GM13976 (cell line): ENCODE results near the gene TMEM248.
"Not testable (repeated sequence)": the region's sequence is repeated elsewhere in the genome, so short reads cannot be mapped to it uniquely, and the experiment has no call there.

ENCODE experiments used
- DNase-seq: peaks from one replicate; pipeline ENCODE4 v3.0.0; 2012; ENCODE audit warnings: low spot score
- in situ Hi-C: fragments of 300-500 bp; cut with MboI; formaldehyde crosslinking; loops from one replicate; pipeline ENCODE4 v1.12.0; 2022; ENCODE audit warnings: low sequenced_read_pairs, mixed read lengths, inconsistent platforms; ENCODE audit not compliant: unreplicated experiment
- TF ChIP-seq, protein P1 (sequence below): IDR thresholded peaks from 2 replicates; pipeline ENCODE4 v1.5.1; 2012; ENCODE audit warnings: borderline replicate concordance, mild to moderate bottlenecking; ENCODE audit not compliant: insufficient read depth; ENCODE audit errors: extremely low read depth, missing control alignments, control extremely low read depth

TMEM248 gene

DNA sequence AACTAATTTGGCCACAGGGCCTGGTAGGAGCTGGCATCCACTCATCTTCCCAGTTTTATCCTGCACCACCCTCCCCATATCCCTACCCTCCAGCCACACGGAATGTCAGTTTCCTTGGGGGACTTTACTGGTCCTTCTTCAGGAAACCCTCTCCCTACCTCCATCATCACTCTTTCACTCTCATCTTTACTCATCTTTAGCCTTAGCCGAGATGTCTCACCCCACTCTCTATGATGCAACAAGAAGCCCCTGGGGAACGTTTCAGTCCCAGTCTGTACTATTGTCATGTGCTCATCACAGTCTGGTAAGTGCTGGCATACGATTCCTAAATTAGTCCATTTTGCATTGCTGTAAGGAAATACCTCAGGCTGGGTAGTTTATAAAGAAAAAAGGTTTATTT, 34.9 kb upstream of the TMEM248 start:
- TF ChIP-seq, protein P1, sequence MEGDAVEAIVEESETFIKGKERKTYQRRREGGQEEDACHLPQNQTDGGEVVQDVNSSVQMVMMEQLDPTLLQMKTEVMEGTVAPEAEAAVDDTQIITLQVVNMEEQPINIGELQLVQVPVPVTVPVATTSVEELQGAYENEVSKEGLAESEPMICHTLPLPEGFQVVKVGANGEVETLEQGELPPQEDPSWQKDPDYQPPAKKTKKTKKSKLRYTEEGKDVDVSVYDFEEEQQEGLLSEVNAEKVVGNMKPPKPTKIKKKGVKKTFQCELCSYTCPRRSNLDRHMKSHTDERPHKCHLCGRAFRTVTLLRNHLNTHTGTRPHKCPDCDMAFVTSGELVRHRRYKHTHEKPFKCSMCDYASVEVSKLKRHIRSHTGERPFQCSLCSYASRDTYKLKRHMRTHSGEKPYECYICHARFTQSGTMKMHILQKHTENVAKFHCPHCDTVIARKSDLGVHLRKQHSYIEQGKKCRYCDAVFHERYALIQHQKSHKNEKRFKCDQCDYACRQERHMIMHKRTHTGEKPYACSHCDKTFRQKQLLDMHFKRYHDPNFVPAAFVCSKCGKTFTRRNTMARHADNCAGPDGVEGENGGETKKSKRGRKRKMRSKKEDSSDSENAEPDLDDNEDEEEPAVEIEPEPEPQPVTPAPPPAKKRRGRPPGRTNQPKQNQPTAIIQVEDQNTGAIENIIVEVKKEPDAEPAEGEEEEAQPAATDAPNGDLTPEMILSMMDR, result no peak
- in situ Hi-C loops, result no loop called here
- no peak for DNase-seq

DNA sequence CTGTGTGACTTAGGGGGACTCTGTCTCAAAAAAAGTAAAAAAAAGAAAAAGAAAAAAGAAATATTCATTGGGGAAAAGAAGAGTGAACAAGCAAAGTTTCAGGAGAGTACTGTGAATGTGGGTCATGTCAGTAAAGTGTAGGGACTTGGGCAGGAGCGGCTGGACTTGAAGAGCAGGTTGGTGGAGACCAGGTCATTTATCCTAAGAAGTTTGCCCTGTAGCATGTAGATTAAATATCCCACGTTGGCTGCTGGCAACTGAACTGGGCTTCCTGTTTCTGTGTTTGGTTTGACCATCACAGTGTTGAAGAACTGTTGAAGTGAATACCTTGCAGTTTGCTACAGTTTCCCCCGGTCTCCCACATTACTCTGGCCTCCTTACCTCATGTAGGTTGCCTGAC, 32.8 kb upstream of the TMEM248 start:
- in situ Hi-C loops, DNase-seq: not testable (repeated sequence)

DNA sequence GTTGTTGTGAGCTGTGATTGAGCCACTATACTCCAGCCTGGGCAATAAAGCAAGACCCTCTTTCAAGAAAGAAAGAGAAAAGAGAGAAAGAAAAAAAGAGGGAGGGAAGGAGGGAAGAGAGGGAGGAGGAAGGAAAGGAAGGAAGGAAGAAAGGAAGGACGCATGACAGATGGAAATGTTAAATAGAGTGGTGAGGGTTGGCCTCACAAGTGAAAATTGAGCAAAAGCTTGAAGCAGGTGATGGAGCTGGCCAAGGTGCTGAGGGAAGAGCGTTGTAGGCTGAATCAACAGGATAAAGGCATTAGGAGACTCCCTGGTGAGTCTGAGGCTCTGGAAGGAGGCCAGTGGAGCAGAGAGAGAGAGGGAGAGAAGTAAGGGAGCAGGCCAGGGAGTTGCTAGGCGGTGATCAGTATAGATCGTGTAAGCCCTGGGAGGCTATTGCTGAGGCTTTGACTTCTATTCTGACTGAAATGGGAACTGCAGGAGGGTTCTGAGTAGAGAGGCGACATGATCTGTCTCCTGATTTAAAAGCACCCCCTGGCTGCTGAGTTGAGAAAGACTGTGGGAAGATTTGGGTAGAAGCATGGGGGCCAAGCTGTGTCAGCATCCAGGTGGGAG, 26.5 kb upstream of the TMEM248 start:
- in situ Hi-C loops, result no loop called here
- TF ChIP-seq, protein P1, result peak; percentile 12
- no peak for DNase-seq

DNA sequence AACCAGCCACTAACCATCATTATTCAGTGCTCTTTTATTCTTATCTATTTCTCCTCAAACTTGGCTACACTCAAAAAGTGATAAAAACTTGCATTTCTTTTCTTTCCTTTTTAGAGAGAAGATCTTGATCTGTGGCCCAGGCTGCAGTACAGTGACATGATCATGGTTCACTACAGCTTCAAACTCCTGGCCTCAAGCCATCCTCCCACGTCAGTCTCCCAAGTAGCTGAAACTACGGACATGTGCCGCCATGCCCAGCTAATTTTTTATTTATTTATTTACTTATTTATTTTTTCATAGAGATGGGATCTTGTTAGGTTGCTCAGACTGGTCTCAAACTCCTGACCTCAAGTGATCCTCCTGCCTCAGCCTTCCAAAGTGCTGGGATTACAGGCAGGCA, 24.6 kb upstream of the TMEM248 start:
- TF ChIP-seq, protein P1, result no peak
- no peak for DNase-seq
- in situ Hi-C loops, result no loop called here

DNA sequence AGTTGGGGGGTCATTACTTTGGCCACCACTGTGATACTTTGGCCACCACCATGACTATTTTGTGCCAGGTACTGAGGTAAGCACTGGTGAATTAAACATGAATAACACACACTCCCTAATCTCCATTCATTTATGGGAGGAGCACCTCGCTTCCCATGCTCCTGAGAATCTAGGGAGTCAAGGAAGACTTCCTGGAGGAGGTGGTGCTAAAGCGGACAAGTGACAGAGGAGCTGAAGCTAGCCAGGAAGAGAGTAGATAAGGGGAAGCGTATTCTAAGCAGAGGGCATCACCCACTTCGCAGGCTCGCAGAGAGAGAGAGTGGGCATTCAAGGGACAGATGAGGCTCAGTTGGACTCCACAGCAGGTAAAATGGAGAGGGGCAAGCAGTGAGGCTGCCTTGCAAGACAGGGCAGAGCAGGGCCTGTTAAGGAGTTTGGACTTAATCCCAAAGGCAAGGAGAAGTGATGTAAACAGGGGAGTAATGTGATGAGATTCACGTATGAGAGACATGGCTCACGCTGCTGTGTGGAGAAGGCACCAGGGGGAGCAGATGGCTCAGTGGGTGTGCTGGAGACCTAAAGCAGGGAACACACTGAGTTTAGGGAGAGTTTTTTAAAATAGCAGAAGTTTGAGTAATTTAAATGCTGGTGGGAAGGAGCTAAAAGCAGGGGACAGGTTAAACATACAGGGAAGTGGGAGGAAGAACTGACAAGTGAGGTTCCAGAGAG, 21.3 kb upstream of the TMEM248 start:
- no peak for DNase-seq
- in situ Hi-C loops, result no loop called here
- TF ChIP-seq, protein P1, result no peak

DNA sequence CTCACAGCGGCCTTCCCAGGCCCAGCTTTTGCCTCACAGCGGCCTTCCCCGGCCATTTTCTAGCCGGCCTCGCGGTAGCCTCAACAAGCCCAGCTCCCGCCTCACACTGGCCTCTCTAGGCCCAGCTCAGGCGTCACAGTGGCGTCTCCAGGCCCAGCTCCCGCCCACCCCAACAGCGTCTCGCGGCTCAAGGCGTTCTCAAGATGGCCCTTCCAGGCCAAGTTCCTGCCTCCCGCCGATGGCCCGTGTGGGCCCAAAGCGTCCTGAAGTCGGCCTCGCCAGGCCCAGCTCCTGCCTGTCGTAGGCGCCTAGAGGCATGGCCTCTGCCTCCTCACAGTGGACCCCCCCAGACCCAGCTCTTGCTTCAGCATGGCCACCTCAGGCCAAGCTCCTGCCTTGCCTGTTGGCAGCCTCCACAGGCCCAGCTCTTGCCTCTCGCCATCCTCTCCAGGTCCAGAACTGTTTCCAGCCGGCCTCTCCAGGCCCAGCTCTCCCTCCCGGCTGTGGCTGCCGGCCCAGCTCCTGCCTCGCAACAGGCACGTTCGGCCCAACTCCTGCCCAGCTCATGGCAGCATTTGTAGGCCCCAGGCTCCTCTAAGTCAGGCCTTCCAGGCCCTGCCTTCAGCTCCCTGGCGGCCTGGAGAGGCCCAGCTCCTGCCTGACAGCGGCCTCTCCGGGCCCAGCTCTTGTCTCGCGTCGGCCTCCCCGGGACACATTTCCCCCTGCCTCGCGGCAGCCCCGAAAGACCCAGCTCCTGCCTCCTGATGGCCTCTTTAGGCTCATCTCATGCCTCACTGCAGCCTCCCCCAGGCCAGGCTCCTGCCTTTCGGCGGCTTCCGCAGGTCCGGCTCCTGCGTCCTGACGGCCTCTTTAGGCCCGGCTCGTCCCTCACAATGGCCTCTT, 18.8 kb upstream of the TMEM248 start:
- DNase-seq, result no peak
- TF ChIP-seq, protein P1, result no peak
- in situ Hi-C loops, result no loop called here

DNA sequence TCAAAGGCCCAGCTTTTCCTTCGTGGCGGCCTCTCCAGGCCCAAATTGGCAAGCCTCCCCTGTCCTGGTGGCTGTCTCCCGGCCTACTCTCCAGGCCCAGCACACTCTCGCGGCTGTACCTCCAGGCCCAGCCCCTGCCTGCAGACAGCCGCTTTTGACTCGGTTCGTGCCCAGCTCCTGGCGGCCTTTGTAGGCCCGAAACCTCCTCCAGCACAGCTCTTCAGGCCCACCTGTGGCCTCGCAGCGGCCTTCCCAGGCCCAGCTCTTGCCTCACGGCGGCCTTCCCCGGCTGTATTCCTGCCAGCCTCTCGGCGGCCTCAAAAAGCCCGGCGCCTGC, 18.2 kb upstream of the TMEM248 start:
- in situ Hi-C loops, result no loop called here
- DNase-seq, result no peak
- TF ChIP-seq, protein P1, result no peak
